Transverse colon (tissue), 4 donors: ENCODE data around the gene ROCK1. TPM values are rescaled to one million over a fixed set of nuclear protein-coding genes. Genes with fewer than 3 reads are reported as not detected.

Experiments used
- DNase-seq: peaks from one replicate; pipeline ENCODE4 v3.0.0-alpha.2; 2019
- H3K27ac ChIP-seq, 4 donors: fragments of 200-600 bp; sonication (generic); 2 replicates each; pipeline ENCODE4 v1.5.1; 2016 to 2018; ENCODE audit warnings: inconsistent platforms in 4 of 4
- H3K27me3 ChIP-seq: fragments of 200-600 bp; sonication (generic); 2 replicates; pipeline ENCODE4 v1.5.1; 2017; ENCODE audit warnings: inconsistent platforms
- H3K36me3 ChIP-seq, 4 donors: fragments of 200-600 bp; sonication (generic); 2 replicates each; pipeline ENCODE4 v1.5.1; 2017 to 2019; ENCODE audit warnings: inconsistent platforms in 4 of 4
- H3K4me1 ChIP-seq, 4 donors: fragments of 200-600 bp; sonication (generic); 2 replicates each; pipeline ENCODE4 v1.5.1; 2017 to 2020; ENCODE audit warnings: inconsistent platforms in 4 of 4
- H3K4me3 ChIP-seq, 4 donors: fragments of 200-600 bp; sonication (generic); 1 replicate in 1 of 4; 2 replicates in 3 of 4; pipeline versions ENCODE4 v1.5.1 to v1.6.1; 2017 to 2019; ENCODE audit warnings: inconsistent platforms in 4 of 4
- H3K9me3 ChIP-seq, 2 donors: fragments of 200-600 bp; sonication (generic); 2 replicates each; pipeline ENCODE4 v1.5.1; 2017 to 2019; ENCODE audit warnings: inconsistent platforms in 2 of 2
- EP300 ChIP-seq: sonication (generic); formaldehyde crosslinking; IDR thresholded peaks from one replicate; pipeline ENCODE4 v1.6.1; 2017; ENCODE audit warnings: antibody characterized with exemption, low read depth
- POLR2A ChIP-seq: fragments of 450-650 bp; IDR thresholded peaks from one replicate; pipeline ENCODE4 v1.6.1; 2016; ENCODE audit warnings: antibody characterized with exemption, mild to moderate bottlenecking, moderate library complexity
- POLR2AphosphoS5 ChIP-seq, 3 donors: sonication (generic); formaldehyde crosslinking; IDR thresholded peaks; one replicate each; pipeline ENCODE4 v1.6.1; 2016; ENCODE audit warnings: antibody characterized with exemption in 3 of 3
- WGBS, 2 donors: methylation state at CpG; one replicate each; pipeline ENCODE4 v1.1.5; 2018; ENCODE audit warnings: low coverage in 1 of 2; 5-methylcytosine and 5-hydroxymethylcytosine counted together
- in situ Hi-C, 4 donors: fragments of 200-750 bp; cut with MboI; loops; one replicate each; pipeline versions ENCODE4 v1.15.0 to v1.15.1; 2017; ENCODE audit warnings: low sequenced_read_pairs in 3 of 4, low pct_ligation_motif_present in 1 of 4, low pct_unique_long_range_greater_than_20kb in 1 of 4
- intact Hi-C: fragments of 100-400 bp; cut with DNase I; formaldehyde crosslinking; loops from one replicate; pipeline ENCODE4 v1.15.1; 2023; ENCODE audit warnings: low total_unique reads
- total RNA-seq, 4 donors: library from RNA; depleted of rRNA; stranded (reverse); fragments of >200 nt; gene quantifications; one replicate each; pipeline ENCODE4 v1.1.0, GENCODE V29; 2016
- TF ChIP-seq, protein P1 (sequence below), 5 experiments: fragments of 200-600 bp in 3 of 5; fragments of 450-650 bp in 2 of 5; sonication (generic) in 3 of 5; IDR thresholded peaks; 1 replicate in 2 of 5; 2 replicates in 3 of 5; pipeline ENCODE4 v1.5.1; 2016 to 2017; ENCODE audit warnings: antibody characterized with exemption in 5 of 5, inconsistent platforms in 3 of 5, mild to moderate bottlenecking in 2 of 5, moderate library complexity in 1 of 5

ROCK1 gene
- total RNA-seq, 4 donors from 2014 or later: 23.9 to 59.5 (median 39.6) TPM

DNA sequence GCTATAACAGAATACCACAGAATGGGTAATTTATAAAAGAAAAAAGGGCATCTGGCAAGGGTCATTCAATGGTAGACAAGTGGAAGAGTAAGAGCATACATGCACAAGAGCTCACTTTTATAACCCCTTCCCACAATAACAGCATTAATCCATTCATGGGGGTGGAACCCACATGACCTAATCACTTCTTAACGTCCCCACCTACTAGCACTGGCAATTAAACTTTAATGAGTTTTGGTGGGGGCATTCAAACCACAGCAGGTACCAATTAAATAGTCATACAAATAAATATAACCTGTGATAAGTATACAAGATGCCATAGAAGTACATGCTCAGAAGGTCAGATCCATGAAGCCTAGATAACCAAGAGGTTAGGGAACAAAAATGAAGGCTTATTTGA lies 48.6 kb downstream of the ROCK1 start:
- Histone ChIP-seq H3K9me3 (no peaks in the 10 kb centered on the region), H3K4me3 (no peak overlapping the region), H3K4me1 (no peaks in the 10 kb centered on the region), H3K27me3 (no peaks in the 10 kb centered on the region), H3K36me3 (no peaks in the 10 kb centered on the region), H3K27ac (no peak overlapping the region)
- no peak for DNase-seq
- in situ Hi-C loops (loop anchor here in 1 of 4 donors (25.0 kb wide), 1 partner anchor 99 kb away; no protein-coding TSS in a partner anchor), intact Hi-C loops (no loop called here)
- WGBS, 2 donors: 32 to 71% methylated on average over 1 of the region's 1 CpG
- TF ChIP-seq, protein P1, sequence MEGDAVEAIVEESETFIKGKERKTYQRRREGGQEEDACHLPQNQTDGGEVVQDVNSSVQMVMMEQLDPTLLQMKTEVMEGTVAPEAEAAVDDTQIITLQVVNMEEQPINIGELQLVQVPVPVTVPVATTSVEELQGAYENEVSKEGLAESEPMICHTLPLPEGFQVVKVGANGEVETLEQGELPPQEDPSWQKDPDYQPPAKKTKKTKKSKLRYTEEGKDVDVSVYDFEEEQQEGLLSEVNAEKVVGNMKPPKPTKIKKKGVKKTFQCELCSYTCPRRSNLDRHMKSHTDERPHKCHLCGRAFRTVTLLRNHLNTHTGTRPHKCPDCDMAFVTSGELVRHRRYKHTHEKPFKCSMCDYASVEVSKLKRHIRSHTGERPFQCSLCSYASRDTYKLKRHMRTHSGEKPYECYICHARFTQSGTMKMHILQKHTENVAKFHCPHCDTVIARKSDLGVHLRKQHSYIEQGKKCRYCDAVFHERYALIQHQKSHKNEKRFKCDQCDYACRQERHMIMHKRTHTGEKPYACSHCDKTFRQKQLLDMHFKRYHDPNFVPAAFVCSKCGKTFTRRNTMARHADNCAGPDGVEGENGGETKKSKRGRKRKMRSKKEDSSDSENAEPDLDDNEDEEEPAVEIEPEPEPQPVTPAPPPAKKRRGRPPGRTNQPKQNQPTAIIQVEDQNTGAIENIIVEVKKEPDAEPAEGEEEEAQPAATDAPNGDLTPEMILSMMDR (IDR thresholded peaks at IDR 0.05): no peak
- TF ChIP-seq EP300 (no peak), POLR2A (no peak), POLR2AphosphoS5 (IDR thresholded peaks at IDR 0.05) (no peak)

GRCh38 chr18:21057112-21057511 lies 54.5 kb downstream of the ROCK1 start:
- in situ Hi-C loops: loop anchor here in 1 of 4 donors (25.0 kb wide), 1 partner anchor 105 kb away; no protein-coding TSS in a partner anchor
- intact Hi-C loops: no loop called here
- H3K4me1 ChIP-seq: peaks cover 0 to 21% (median 2%) of the 10 kb centered on the region in 4 donors
- no peak for TF ChIP-seq EP300
- TF ChIP-seq, protein P1 (IDR thresholded peaks at IDR 0.05): no peak
- TF ChIP-seq POLR2A: no peak
- no peak for TF ChIP-seq POLR2AphosphoS5 (IDR thresholded peaks at IDR 0.05)
- no peaks in the 10 kb centered on the region for H3K36me3 ChIP-seq
- no peak overlapping the region for H3K4me3 ChIP-seq
- H3K27ac ChIP-seq: no peak overlapping the region
- no peaks in the 10 kb centered on the region for H3K9me3 ChIP-seq
- no peak for DNase-seq
- H3K27me3 ChIP-seq: no peaks in the 10 kb centered on the region
- 56 to 75% methylated on average over 1 of the region's 1 CpG for WGBS, 2 donors

DNA sequence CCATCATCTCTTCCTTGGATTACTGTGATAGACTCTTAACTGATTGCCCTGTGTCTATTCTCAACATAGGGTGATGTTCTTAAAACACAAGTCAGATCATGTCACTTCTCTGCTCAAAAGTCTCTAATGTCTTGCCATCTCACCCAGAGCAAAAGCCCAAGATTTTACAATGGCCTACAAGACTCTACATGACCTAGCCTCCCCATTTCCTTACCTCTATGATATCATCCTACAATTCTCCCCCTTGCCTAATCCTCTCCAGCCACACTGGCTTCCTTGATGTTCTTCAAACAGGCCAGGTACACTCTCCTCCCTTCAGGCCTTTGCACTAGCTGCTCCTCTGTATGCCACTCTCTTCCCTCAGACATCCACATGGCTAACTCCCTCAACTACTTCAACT lies 55.1 kb downstream of the ROCK1 start:
- H3K27ac ChIP-seq: no peak overlapping the region
- no peak overlapping the region for H3K4me3 ChIP-seq
- no peaks in the 10 kb centered on the region for H3K9me3 ChIP-seq
- TF ChIP-seq, protein P1 (IDR thresholded peaks at IDR 0.05): no peak
- no peak for TF ChIP-seq EP300
- TF ChIP-seq POLR2AphosphoS5 (IDR thresholded peaks at IDR 0.05): no peak
- no peak for TF ChIP-seq POLR2A
- DNase-seq: no peak
- in situ Hi-C loops: loop anchor here in 1 of 4 donors (25.0 kb wide), 1 partner anchor 106 kb away; no protein-coding TSS in a partner anchor
- H3K27me3 ChIP-seq: no peaks in the 10 kb centered on the region
- intact Hi-C loops: no loop called here
- peaks cover 0 to 23% (median 5%) of the 10 kb centered on the region in 4 donors for H3K4me1 ChIP-seq
- no peaks in the 10 kb centered on the region for H3K36me3 ChIP-seq

GRCh38 chr18:21054252-21054821 lies 57.3 kb downstream of the ROCK1 start:
- DNase-seq: no peak
- H3K9me3 ChIP-seq: no peaks in the 10 kb centered on the region
- H3K4me1 ChIP-seq: peaks cover 0 to 36% (median 6%) of the 10 kb centered on the region in 4 donors
- WGBS, 2 donors: 58 to 73% methylated on average over 3 of the region's 3 CpGs
- intact Hi-C loops: no loop called here
- H3K36me3 ChIP-seq: no peaks in the 10 kb centered on the region
- H3K4me3 ChIP-seq: no peak overlapping the region
- in situ Hi-C loops: loop anchor here in 1 of 4 donors (25.0 kb wide), 1 partner anchor 108 kb away; no protein-coding TSS in a partner anchor
- no peaks in the 10 kb centered on the region for H3K27me3 ChIP-seq
- TF ChIP-seq POLR2A (no peak), POLR2AphosphoS5 (IDR thresholded peaks at IDR 0.05) (no peak), EP300 (no peak)
- TF ChIP-seq, protein P1 (IDR thresholded peaks at IDR 0.05): no peak
- no peak overlapping the region for H3K27ac ChIP-seq
